ENCODE data around the gene LIN52. TPM values are rescaled to one million over a fixed set of nuclear protein-coding genes. Genes with fewer than 3 reads are reported as not detected.
"Not testable (repeated sequence)": the region's sequence is repeated elsewhere in the genome, so short reads cannot be mapped to it uniquely, and the experiment has no call there.

The LIN52 gene
- total and polyA plus RNA-seq, 2 of the 8 experiments (the other 6 are each of a cell fraction or from before 2014, with no cell fraction given): 6.8 to 11.6 TPM

- peaks cover 0 to 15% (median 6%) of the 10 kb centered on the region in 4 experiments; a peak in 3 of 8 replicates for H3K36me3 ChIP-seq (ENCODE audit: control insufficient read depth in 2 of 4, insufficient read depth in 4 of 4, low read length in 3 of 4)
- not testable (repeated sequence) for H2AK5ac ChIP-seq (ENCODE audit: low read depth, low read length); H2BK120ac ChIP-seq (replicated peaks; ENCODE audit: low read depth, low read length); H3K27me3 ChIP-seq (replicated peaks in 1 of 4; ENCODE audit: control insufficient read depth in 3 of 4, extremely low read depth in 1 of 4, insufficient read depth in 3 of 4, low read length in 3 of 4); H4K91ac ChIP-seq (replicated peaks; ENCODE audit: insufficient read length, low read length); H4K20me1 ChIP-seq (replicated peaks in 1 of 2; ENCODE audit: control insufficient read depth in 1 of 2, insufficient read depth in 2 of 2, low read length in 2 of 2); H3K14ac ChIP-seq (ENCODE audit: insufficient read length); H3K79me2 ChIP-seq (ENCODE audit: control insufficient read depth in 1 of 2, insufficient read depth in 2 of 2, low read length in 2 of 2); H2BK5ac ChIP-seq (ENCODE audit: low read depth, low read length); H4K5ac ChIP-seq (ENCODE audit: insufficient read length, low read depth, low read length); FAIRE-seq; H3K4me3 ChIP-seq (ENCODE audit: extremely low read depth in 1 of 4, insufficient read depth in 2 of 4, low read depth in 3 of 4, low read length in 4 of 4); H3K4me2 ChIP-seq (ENCODE audit: insufficient read depth in 1 of 2, low read depth in 2 of 2, low read length in 2 of 2); H2BK20ac ChIP-seq (ENCODE audit: low read length); H3K4ac ChIP-seq (replicated peaks; ENCODE audit: insufficient read length, low read depth, low read length); H3K27ac ChIP-seq (ENCODE audit: low read depth, low read length); H3K23me2 ChIP-seq (ENCODE audit: low read depth, low read length); H2BK15ac ChIP-seq (ENCODE audit: low read length); H3K56ac ChIP-seq (replicated peaks; ENCODE audit: insufficient read length, low read depth, low read length); H3K9me3 ChIP-seq (ENCODE audit: insufficient read depth in 2 of 2, low read depth in 1 of 2, low read length in 1 of 2); H3K79me1 ChIP-seq (ENCODE audit: low read depth, low read length); H4K8ac ChIP-seq (ENCODE audit: extremely low read depth, insufficient read depth, low read length); H3K18ac ChIP-seq (ENCODE audit: extremely low read depth, low read length); H3K9ac ChIP-seq (replicated peaks in 1 of 4; ENCODE audit: extremely low read depth in 1 of 4, low read depth in 3 of 4, low read length in 3 of 4); H3K23ac ChIP-seq (ENCODE audit: insufficient read length); H2AFZ ChIP-seq (ENCODE audit: low read length); H3K4me1 ChIP-seq (replicated peaks in 1 of 4; ENCODE audit: control insufficient read depth in 3 of 4, insufficient read depth in 4 of 4, low read length in 3 of 4); H2BK12ac ChIP-seq (ENCODE audit: low read depth, low read length); DNase-seq (ENCODE audit: low read depth in 1 of 2, low spot score in 2 of 2)
- CTCF ChIA-PET (ENCODE audit: partially characterized antibody): interaction anchor here (0.6 to 3.0 kb wide), 37 partner anchors 9 to 1299 kb away, joined by 3 to 15 read pairs (median 4); no protein-coding TSS in a partner anchor
- POLR2A ChIA-PET (ENCODE audit: partially characterized antibody): interaction anchor here (0.6 to 1.4 kb wide), 3 partner anchors 20 to 192 kb away, joined by 3 to 4 read pairs (median 3); no protein-coding TSS in a partner anchor
- 89% methylated on average over 13 of the region's 13 CpGs; no CpG with 5 or more reads in 1 of the 2 experiments for WGBS, 2 experiments (ENCODE audit: extremely low coverage in 1 of 2, insufficient coverage in 1 of 2, insufficient read length in 1 of 2, insufficient replicate concordance in 2 of 2, low coverage in 1 of 2, low lambda C conversion rate in 2 of 2, missing lambda C conversion rate in 1 of 2)
- TF ChIP-seq RAD21 (IDR thresholded peaks at IDR 0.05 in 1 of 2, conservative IDR thresholded peaks at IDR 0.05 in 1 of 2; ENCODE audit: low read depth in 2 of 2, low read length in 2 of 2) (peak; percentile 61 to 62), CTCF (IDR thresholded peaks at IDR 0.05; ENCODE audit: control extremely low read depth in 1 of 3, insufficient read depth in 1 of 3, low read depth in 1 of 3, low read length in 3 of 3) (peak in 2 of 3 experiments; percentile 34 to 39; a peak in 2 of 4 replicates)
Observed at GRCh38 chr14:74111395-74112216, 26.9 kb downstream of the LIN52 start.

Measured in H1 (cell line).